Pancreas (tissue), 10 donors: ENCODE data around the gene ADAMTS2. TPM values are rescaled to one million over a fixed set of nuclear protein-coding genes. Genes with fewer than 3 reads are reported as not detected.

Source experiments
- ATAC-seq, 4 donors: fragments of 200-7000 bp; cut with Tn5 transposase; one replicate each; pipeline versions ENCODE4 v1.8.0 to v1.9.1; 2020; ENCODE audit warnings: mild to moderate bottlenecking in 4 of 4, moderate library complexity in 4 of 4
- DNase-seq, 6 donors: peaks; one replicate each; pipeline ENCODE4 v3.0.0-alpha.2; 2020
- FAIRE-seq: peaks from 2 replicates; lab custom pipeline; 2012; peaks lifted over from hg19 to GRCh38; lab: Jason Lieb, UNC
- H3K27ac ChIP-seq, 4 donors: fragments of 200-600 bp; sonication (generic); 1 replicate in 3 of 4; 2 replicates in 1 of 4; pipeline versions ENCODE4 v1.5.0 to v1.8.0; 2020
- H3K27me3 ChIP-seq, 4 donors: fragments of 200-600 bp; one replicate each; pipeline ENCODE4 v1.8.0; 2021
- H3K36me3 ChIP-seq, 3 donors: fragments of 200-600 bp; sonication (generic) in 1 of 3; one replicate each; pipeline versions ENCODE4 v1.5.0 to v1.8.0; 2020 to 2021
- H3K4me1 ChIP-seq, 3 donors: fragments of 200-600 bp; one replicate each; pipeline ENCODE4 v1.8.0; 2021
- H3K4me3 ChIP-seq, 4 donors: fragments of 200-600 bp; sonication (generic) in 2 of 4; one replicate each; pipeline versions ENCODE4 v1.5.0 to v1.8.0; 2020 to 2021
- H3K9me3 ChIP-seq, 4 donors: fragments of 200-600 bp; one replicate each; pipeline ENCODE4 v1.8.0; 2021
- WGBS, 2 donors: extraction: QIAGEN DNeasy Blood & Tissue Kit; methylation state at CpG; one replicate each; pipeline ENCODE4 v1.1.7; 2013; 5-methylcytosine and 5-hydroxymethylcytosine counted together
- intact Hi-C, 3 donors: fragments of 100-400 bp; cut with DNase I; formaldehyde crosslinking; loops; one replicate each; pipeline versions ENCODE4 v1.11.1 to v1.14.2; 2022
- polyA plus RNA-seq, 2 donors: library from polyadenylated mRNA; stranded (reverse); fragments of 200-250 nt; gene quantifications; one replicate each; pipeline ENCODE4 v1.2.3, GENCODE V29; 2013
- total RNA-seq, 6 donors: library from RNA; stranded (reverse); fragmentation: NEBNext Ultra II Directional in 4 of 6; extraction: Animal tissue kit (Norgen Biotek cat#: 25700) in 4 of 6; gene quantifications; one replicate each; pipeline versions ENCODE4 v1.2.1 to v1.2.4, GENCODE V29; 2021 to 2023
- TF ChIP-seq, protein P1 (sequence below), 4 donors: fragments of 200-600 bp; sonication (generic) in 3 of 4; IDR thresholded peaks; one replicate each; pipeline versions ENCODE4 v1.5.0 to v1.8.0; 2021; ENCODE audit warnings: antibody characterized with exemption in 4 of 4
- donor health status: healthy with polysubstance abuse.
- donor health status: DM: no; HTN: no; CAD: no; lungs with moderate emphysema.
- donor health status: DM: no; HTN: no; CAD: no.
- donor health status: control.
- donor health status: control.
- donor health status: Bipolar disorder and iron deficiency.
- donor health status: DM: yes; HTN: yes; CAD: no.
- donor health status: DM: no; HTN: no; CAD: no.
- donor health status: DM: no; HTN: no; CAD: no.
- donor health status: DM: yes; HTN: yes; CAD: no.

ADAMTS2 gene
- total RNA-seq (10 to 100 TPM in 1 of 6 donors, 1 to 10 TPM in 5; 1.3 to 18.5 (median 4.4) TPM), polyA plus RNA-seq (1 to 10 TPM; 5.7 to 6.8 TPM)

DNA sequence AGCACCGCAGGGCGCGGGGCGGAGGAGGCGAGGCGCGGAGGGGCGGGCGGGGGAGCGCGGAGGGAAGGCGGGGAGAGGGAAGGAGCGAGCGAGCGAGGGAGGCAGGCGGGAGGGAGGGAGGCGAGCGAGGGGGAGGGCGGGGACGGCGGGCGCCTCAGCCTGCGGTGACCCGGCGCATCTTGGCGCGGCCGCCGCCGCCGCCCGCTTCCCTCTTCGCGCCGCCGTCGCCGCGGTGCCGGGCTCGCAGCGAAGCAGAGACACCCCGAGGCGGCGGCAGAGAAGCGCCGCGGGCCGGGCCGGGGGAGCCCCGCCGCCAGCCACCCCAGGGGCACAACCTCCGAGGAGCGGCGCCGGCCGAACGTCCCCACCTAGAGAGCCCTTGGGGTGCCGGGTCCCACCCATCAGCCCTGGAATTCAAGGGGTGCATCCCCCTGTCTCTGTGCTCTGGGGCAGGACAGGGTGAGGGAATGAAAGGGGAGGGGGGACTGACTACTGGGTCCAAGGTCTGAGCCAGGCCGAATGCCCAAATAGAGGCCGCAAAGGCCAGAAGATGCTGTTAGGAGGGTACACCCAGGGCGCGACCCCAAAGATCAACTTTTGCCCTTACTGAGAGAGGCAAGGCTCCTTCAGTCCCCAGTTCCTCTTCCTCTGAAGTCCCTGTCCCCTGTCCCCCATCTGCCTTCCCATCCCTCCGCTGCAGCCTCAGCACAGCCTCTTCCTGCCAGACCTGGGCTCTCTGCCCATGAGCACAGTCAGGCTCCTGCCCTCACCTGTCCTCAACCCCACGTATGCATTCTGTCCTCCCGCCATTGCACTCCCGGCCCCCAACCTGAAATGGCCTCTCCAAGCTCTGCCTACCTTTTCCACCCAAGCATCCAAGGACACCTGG is at the start of gene ADAMTS2:
TSS of gene ADAMTS2 (minus strand) at position 29 of the 889 bp plus-strand sequence. CDS start 133 bp downstream, outside the sequence.
- ATAC-seq: peak in 3 of 4 donors; percentile 36 to 62 (median 62)
- intact Hi-C loops: no loop called here
- Histone ChIP-seq H3K4me1 (peaks cover 0 to 8% (median 5%) of the 10 kb centered on the region in 3 donors), H3K36me3 (no peaks in the 10 kb centered on the region), H3K27me3 (peaks cover 0 to 24% (median 0%) of the 10 kb centered on the region in 4 donors), H3K4me3 (peak within 1 kb of the TSS; percentile 13 to 45 (median 22)), H3K27ac (no peak within 1 kb of the TSS), H3K9me3 (no peaks in the 10 kb centered on the region)
- TF ChIP-seq, protein P1, sequence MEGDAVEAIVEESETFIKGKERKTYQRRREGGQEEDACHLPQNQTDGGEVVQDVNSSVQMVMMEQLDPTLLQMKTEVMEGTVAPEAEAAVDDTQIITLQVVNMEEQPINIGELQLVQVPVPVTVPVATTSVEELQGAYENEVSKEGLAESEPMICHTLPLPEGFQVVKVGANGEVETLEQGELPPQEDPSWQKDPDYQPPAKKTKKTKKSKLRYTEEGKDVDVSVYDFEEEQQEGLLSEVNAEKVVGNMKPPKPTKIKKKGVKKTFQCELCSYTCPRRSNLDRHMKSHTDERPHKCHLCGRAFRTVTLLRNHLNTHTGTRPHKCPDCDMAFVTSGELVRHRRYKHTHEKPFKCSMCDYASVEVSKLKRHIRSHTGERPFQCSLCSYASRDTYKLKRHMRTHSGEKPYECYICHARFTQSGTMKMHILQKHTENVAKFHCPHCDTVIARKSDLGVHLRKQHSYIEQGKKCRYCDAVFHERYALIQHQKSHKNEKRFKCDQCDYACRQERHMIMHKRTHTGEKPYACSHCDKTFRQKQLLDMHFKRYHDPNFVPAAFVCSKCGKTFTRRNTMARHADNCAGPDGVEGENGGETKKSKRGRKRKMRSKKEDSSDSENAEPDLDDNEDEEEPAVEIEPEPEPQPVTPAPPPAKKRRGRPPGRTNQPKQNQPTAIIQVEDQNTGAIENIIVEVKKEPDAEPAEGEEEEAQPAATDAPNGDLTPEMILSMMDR (IDR thresholded peaks at IDR 0.05): no peak
- peak in 1 of 6 donors; percentile 42 for DNase-seq
- WGBS, 2 donors: 5 to 10% methylated on average over 19 to 65 of the region's 67 CpGs
- no peak for FAIRE-seq

DNA sequence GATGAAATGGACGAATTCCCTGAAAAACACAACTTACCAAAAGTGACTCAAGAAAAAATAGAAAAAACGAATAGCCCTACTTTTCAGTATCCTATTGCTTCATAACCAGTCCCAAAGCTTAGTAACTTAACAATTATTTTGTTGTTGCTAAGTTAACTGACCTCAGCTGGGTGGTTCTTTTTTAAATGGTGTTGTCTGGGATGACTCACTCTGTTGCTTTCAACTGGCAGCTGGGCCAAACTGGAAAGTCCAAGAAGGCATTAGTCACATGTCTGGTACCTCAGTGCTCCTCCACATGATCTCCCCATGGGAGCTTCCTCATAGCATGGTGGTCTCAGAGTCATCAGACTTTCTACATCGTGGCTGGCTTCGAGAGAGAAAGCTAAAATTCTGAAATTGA is 47.8 kb upstream of the ADAMTS2 start:
- intact Hi-C loops: no loop called here
- TF ChIP-seq, protein P1 (IDR thresholded peaks at IDR 0.05): no peak
- H3K36me3 ChIP-seq: no peaks in the 10 kb centered on the region
- H3K4me3 ChIP-seq: no peak overlapping the region
- H3K9me3 ChIP-seq: no peaks in the 10 kb centered on the region
- H3K27me3 ChIP-seq: no peaks in the 10 kb centered on the region
- H3K27ac ChIP-seq: no peak overlapping the region
- WGBS, 2 donors: 34 to 42% methylated on average over 4 of the region's 4 CpGs
- ATAC-seq: no peak
- no peaks in the 10 kb centered on the region for H3K4me1 ChIP-seq
- no peak for FAIRE-seq
- no peak for DNase-seq

DNA sequence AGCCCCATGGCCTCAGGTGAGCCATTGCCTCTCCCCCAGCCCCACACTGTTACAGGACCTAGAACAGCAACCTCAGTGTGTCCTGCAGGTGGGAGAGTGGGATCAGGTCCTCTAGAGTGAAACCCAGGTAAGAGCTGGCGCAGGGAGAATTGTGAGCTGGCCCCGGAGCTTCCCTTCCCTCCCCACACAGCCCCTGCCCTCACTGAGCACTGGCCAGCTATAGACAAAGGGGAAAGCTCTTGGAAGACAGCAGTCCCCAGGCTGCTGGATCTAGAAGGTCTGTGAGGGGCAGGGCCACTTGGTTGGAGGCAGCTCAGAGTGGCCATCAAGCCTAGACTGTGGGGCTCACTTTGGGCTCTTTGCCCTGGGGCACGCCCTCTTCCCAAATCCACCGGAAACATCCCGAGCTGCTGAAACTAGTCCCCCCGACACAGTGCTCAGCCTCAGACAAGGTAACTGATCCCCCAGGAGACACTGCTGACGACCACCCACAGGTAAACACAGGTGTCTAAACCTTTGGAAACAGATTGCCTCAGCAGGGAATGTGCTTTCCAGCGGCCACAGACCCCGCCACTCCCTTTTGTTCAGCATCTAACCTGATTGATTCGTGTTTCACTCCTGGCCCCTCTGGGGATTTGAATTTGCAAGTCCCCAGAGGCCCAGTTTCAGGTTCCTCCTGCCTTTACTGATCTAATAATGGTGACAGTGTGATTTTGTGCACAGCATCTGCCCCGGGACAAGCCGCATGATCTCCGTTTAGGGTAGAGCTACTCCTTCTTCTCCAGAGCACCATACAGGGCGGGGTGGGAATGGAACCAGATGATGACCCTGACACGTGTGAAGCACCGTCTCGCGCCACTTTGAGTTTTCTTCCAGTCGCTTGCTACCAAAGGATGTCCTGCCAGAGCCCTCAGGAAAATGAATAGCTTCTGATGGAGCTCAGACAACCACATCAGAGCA is 42.2 kb upstream of the ADAMTS2 start:
- intact Hi-C loops: no loop called here
- no peaks in the 10 kb centered on the region for H3K36me3 ChIP-seq
- no peaks in the 10 kb centered on the region for H3K27me3 ChIP-seq
- TF ChIP-seq, protein P1 (IDR thresholded peaks at IDR 0.05): no peak
- H3K9me3 ChIP-seq: no peaks in the 10 kb centered on the region
- no peak overlapping the region for H3K27ac ChIP-seq
- H3K4me3 ChIP-seq: no peak overlapping the region
- FAIRE-seq: no peak
- no peaks in the 10 kb centered on the region for H3K4me1 ChIP-seq
- ATAC-seq: no peak
- 64 to 66% methylated on average over 19 of the region's 19 CpGs for WGBS, 2 donors
- peak in 1 of 6 donors; percentile 17 for DNase-seq

DNA sequence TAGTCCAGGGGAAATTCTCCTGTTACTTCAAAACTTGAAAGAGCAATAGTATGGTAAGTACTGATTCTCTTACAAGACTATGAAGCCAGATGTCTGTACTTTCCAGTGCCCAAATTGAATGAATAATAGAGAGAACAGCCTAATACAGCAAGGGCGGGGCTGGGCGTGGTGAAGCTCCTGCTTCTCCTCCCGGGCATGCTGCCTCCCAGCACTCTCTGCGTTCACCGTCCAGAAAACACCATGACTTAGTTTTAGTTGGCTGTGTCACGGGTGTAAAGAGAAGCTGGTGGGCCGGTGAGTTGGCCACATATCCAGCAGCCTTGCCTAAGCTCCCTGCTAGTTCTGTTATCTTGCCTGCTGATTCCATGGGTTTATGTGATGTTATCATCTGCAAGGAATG is 40.7 kb upstream of the ADAMTS2 start:
- ATAC-seq (no peak), FAIRE-seq (no peak)

More for the DNA sequence above, 40.7 kb upstream of the ADAMTS2 start:
- Histone ChIP-seq H3K4me1 (no peaks in the 10 kb centered on the region), H3K27ac (no peak overlapping the region), H3K36me3 (no peaks in the 10 kb centered on the region), H3K27me3 (no peaks in the 10 kb centered on the region), H3K4me3 (no peak overlapping the region), H3K9me3 (no peaks in the 10 kb centered on the region)
- DNase-seq: peak in 1 of 6 donors; percentile 12
- WGBS, 2 donors: 66 to 76% methylated on average over 7 of the region's 7 CpGs
- TF ChIP-seq, protein P1 (IDR thresholded peaks at IDR 0.05): no peak
- intact Hi-C loops: no loop called here
